ENCODE results near the gene ADAMTS17.

GRCh38 chr15:100311833-100312476, 29.8 kb downstream of the ADAMTS17 start:
- no peak for TF ChIP-seq CTCF (IDR thresholded peaks at IDR 0.05)
- no peak for TF ChIP-seq POLR2A (IDR thresholded peaks at IDR 0.05)
